NT2/D1 (cell line): ENCODE results near the gene TSNAXIP1.

ENCODE experiments used
- DNase-seq: peaks from one replicate; pipeline ENCODE4 v3.0.0-alpha.2; 2011; ENCODE audit warnings: low read depth, low spot score
- H3K27me3 ChIP-seq: 2 replicates; pipeline ENCODE4 v1.6.0; 2011; ENCODE audit warnings: mild to moderate bottlenecking; ENCODE audit not compliant: insufficient read length, insufficient read depth
- H3K36me3 ChIP-seq: 2 replicates; pipeline ENCODE4 v1.6.1; 2011; ENCODE audit warnings: mild to moderate bottlenecking, low read length, mixed read lengths; ENCODE audit not compliant: insufficient read depth, insufficient read length
- H3K4me1 ChIP-seq: 2 replicates; pipeline ENCODE4 v1.5.1; 2011; ENCODE audit not compliant: insufficient read depth, insufficient read length
- H3K4me3 ChIP-seq: 2 replicates; pipeline ENCODE4 v1.5.1; 2011; ENCODE audit warnings: low read depth; ENCODE audit not compliant: insufficient read length
- H3K9ac ChIP-seq: 2 replicates; pipeline ENCODE4 v1.6.0; 2011; ENCODE audit warnings: low read depth; ENCODE audit not compliant: insufficient read length
- H3K9me3 ChIP-seq: 2 replicates; pipeline ENCODE4 v1.5.1; 2011; ENCODE audit warnings: mild to moderate bottlenecking, low read length; ENCODE audit not compliant: insufficient read depth
- SUZ12 ChIP-seq: IDR thresholded peaks from 2 replicates; pipeline ENCODE4 v1.6.1; 2011; ENCODE audit not compliant: insufficient read length, insufficient read depth; ENCODE audit errors: extremely low read depth
- YY1 ChIP-seq: IDR thresholded peaks from 2 replicates; pipeline ENCODE4 v1.6.1; 2011; ENCODE audit not compliant: insufficient read length, insufficient read depth
- ZNF274 ChIP-seq: IDR thresholded peaks from 2 replicates; pipeline ENCODE4 v1.6.1; 2011; ENCODE audit warnings: mild to moderate bottlenecking, low read depth, low read length

TSNAXIP1 gene

DNA sequence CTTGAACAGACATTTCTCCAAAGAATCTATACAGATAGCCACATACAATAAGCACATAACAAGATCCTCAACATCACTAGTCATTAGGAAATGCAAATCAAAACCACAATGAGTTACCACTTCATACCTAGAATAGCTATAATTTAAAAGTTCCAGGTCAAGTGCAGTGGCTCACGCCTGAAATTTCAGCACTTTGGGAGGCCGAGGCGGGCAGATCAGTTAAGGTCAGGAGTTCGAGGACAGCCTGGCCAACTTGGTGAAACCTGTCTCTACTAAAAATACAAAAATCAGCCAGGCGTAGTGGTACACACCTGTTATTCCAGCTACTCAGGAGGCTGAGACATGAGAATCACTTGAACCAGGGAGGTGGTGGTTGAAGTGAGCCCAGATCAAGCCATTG is 20.2 kb upstream of the TSNAXIP1 start:
- Histone ChIP-seq H3K36me3 (peaks cover 5% of the 10 kb centered on the region), H3K9me3 (no peaks in the 10 kb centered on the region; the same call in 1 of the 2 replicates), H3K27me3 (no peaks in the 10 kb centered on the region), H3K9ac (no peak overlapping the region), H3K4me1 (peaks cover 5% of the 10 kb centered on the region), H3K4me3 (no peak overlapping the region)
- no peak for DNase-seq
- TF ChIP-seq YY1 (no peak), ZNF274 (no peak), SUZ12 (no peak)

DNA sequence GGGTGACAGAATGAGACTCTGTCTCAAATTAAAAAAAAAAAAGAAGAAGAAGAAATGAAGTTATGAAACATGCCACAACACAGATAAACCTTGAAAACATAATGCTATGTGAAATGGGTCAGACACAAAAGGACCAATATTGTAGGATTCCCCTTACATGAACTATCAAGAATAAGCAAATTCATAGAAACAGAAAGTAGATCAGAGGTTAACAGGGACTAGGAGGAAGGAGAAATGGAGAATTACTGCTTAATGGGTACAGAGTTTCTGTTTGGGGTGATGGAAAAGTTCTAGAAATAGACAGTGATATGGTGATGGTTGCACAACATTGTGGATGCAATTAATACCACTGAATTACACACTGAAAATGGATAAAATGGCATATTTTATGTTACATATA is 16.6 kb upstream of the TSNAXIP1 start:
- Histone ChIP-seq H3K36me3 (no peaks in the 10 kb centered on the region), H3K9me3 (no peaks in the 10 kb centered on the region), H3K4me1 (no peaks in the 10 kb centered on the region), H3K9ac (no peak overlapping the region), H3K27me3 (no peaks in the 10 kb centered on the region), H3K4me3 (no peak overlapping the region)
- DNase-seq, result no peak
- no peak for TF ChIP-seq SUZ12
- TF ChIP-seq YY1, result no peak
- TF ChIP-seq ZNF274, result no peak

DNA sequence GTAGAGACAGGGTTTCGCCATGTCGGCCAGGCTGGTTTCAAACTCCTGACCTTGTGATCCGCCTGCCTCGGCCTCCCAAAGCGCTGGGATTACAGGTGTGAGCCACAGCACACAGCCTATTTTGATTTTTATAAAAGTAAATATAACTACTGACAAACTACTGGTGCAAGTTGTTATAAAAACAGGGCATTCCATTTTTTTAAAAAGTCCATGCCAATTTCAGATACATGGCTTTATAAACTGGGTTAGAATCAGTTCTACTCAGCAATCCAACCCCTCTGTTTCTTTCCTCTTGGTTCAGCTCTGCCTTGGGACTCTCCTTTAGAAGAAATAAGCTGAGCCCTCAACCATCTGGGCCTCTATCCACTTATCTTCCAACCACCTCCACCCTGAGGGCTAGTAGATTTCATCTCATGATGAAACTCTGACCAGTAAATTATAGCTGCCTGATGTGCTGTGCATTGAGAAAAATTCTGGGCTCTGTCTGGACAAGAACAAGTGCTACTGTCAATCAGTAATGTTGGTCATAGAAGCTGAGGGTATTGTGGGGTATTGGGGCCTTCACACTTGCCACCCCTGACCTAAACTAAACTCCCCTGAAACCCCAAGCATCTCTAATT is 10.5 kb upstream of the TSNAXIP1 start:
- no peak overlapping the region for H3K9ac ChIP-seq
- H3K4me1 ChIP-seq, result no peaks in the 10 kb centered on the region
- peaks cover 23% of the 10 kb centered on the region for H3K36me3 ChIP-seq
- no peaks in the 10 kb centered on the region for H3K27me3 ChIP-seq
- DNase-seq, result no peak
- H3K9me3 ChIP-seq, result no peaks in the 10 kb centered on the region
- TF ChIP-seq ZNF274 (no peak), SUZ12 (no peak), YY1 (no peak)
- H3K4me3 ChIP-seq, result no peak overlapping the region

DNA sequence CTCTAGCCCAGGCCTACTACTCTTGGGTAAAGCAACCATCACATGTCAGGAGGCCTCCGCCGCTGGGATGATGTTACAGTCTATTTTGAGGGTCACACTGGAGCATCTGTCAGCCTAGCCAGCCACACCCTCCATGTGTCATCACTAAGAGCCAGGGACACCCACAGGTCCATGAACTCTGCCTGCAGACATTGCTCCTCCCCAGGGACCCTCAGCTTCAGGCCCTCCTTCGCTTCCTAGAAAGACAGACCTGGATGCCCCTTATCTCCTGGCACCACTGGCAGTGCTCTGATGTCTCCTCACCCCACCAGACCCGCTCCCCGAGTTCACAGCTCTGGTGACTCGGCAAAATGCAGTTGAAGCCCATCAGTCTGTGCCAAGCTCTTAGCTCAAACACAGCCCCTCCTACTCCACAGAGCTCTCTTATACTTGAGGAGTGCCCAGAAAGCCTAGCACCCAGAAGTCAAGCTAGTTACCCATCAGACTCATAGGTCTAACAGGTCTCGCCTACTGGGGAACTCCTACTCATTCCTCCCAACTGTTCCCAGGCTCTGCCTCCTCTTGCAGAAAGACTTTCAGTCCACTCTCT is 6.3 kb upstream of the TSNAXIP1 start:
- Histone ChIP-seq H3K27me3 (no peaks in the 10 kb centered on the region), H3K9me3 (no peaks in the 10 kb centered on the region), H3K4me1 (peaks cover 4% of the 10 kb centered on the region), H3K36me3 (peaks cover 60% of the 10 kb centered on the region), H3K4me3 (no peak overlapping the region), H3K9ac (no peak overlapping the region)
- no peak for TF ChIP-seq SUZ12
- TF ChIP-seq YY1, result no peak
- no peak for TF ChIP-seq ZNF274
- DNase-seq, result no peak

- TF ChIP-seq ZNF274 (no peak), SUZ12 (no peak), YY1 (no peak)
- Histone ChIP-seq H3K27me3 (no peaks in the 10 kb centered on the region), H3K9me3 (no peaks in the 10 kb centered on the region), H3K4me1 (peaks cover 7% of the 10 kb centered on the region), H3K36me3 (peaks cover 60% of the 10 kb centered on the region), H3K4me3 (no peak overlapping the region), H3K9ac (no peak overlapping the region)
- no peak for DNase-seq
Observed at GRCh38 chr16:67801241-67801640, 5.4 kb upstream of the TSNAXIP1 start.

GRCh38 chr16:67801883-67802282 is 4.8 kb upstream of the TSNAXIP1 start:
- H3K27me3 ChIP-seq, result no peaks in the 10 kb centered on the region
- no peak for DNase-seq
- no peak overlapping the region for H3K4me3 ChIP-seq
- H3K36me3 ChIP-seq, result peaks cover 60% of the 10 kb centered on the region
- H3K4me1 ChIP-seq, result peaks cover 7% of the 10 kb centered on the region
- H3K9me3 ChIP-seq, result no peaks in the 10 kb centered on the region
- TF ChIP-seq ZNF274 (no peak), SUZ12 (no peak), YY1 (no peak)
- no peak overlapping the region for H3K9ac ChIP-seq

DNA sequence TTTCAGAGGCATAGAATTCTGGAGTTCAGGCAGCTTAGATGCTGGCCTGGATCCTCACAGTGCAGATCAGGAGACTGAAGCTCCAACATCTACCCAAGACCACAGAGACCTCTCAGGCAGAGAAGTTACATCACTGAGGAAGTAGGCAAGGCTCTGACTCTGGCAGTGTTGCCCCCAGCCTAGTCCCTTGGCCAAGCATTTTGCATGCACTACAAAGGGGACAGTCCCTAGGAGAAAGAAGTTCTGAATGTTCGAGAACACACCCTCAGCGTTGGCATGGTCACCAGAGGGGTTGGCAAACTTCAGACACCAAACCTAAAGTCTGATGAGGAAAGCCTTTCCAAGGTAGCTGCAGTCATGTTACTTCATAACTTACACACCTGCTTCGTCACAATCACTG is 2.8 kb upstream of the TSNAXIP1 start:
- no peaks in the 10 kb centered on the region for H3K27me3 ChIP-seq
- H3K4me1 ChIP-seq, result peaks cover 7% of the 10 kb centered on the region
- H3K36me3 ChIP-seq, result peaks cover 49% of the 10 kb centered on the region
- no peak for DNase-seq
- H3K4me3 ChIP-seq, result no peak overlapping the region
- H3K9me3 ChIP-seq, result no peaks in the 10 kb centered on the region
- TF ChIP-seq SUZ12 (no peak), ZNF274 (no peak), YY1 (no peak)
- no peak overlapping the region for H3K9ac ChIP-seq
